ENCODE results near the gene PLCB4.

Gene PLCB4

DNA sequence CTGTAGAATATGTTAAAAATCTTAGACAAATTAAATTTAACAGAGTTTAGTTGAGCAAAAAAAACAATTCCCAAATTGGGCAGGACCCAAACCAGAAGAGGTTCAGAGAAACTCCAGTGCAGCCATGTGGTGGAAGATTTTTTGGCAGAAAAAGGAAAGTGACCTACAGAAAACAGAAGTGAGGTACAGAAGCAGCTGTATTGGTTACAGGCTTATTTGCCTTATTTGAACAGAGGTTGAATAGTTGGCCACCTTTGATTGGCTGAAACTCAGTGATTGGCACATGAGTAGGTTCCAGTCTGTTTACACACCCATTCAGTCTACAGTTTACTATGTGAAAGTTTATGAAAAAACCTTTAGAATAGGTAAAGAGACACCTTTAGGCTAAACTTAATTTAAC is 334.6 kb downstream of the PLCB4 start:
- DNase-seq (ENCODE audit: low read depth): no peak

DNA sequence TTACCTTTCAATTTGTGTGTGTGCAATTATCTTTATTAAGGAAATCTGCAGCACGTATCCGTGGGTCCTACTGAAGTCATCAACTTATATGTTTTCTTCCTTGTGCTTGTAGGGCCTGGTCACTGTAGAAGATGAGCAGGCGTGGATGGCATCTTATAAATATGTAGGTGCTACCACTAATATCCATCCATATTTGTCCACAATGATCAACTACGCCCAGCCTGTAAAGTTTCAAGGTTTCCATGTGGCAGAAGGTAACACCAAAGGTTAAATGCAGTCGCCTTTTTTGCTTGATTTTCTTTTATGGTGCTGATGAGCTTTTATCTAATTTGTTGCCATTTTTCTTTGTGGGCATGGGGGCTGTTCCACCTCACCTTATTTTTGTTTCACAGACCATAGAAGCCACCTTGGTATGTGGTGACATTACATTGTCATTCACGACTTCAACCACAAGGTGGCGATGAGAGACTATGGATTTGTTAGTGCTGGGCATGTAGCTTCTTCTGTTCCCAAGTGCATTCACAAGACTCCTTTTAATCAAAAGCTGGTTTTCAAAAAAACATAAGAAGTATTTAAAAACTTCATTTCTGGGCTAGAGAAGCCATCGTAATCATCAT is 339.0 kb downstream of the PLCB4 start:
- no peak for DNase-seq (ENCODE audit: low read depth)

DNA sequence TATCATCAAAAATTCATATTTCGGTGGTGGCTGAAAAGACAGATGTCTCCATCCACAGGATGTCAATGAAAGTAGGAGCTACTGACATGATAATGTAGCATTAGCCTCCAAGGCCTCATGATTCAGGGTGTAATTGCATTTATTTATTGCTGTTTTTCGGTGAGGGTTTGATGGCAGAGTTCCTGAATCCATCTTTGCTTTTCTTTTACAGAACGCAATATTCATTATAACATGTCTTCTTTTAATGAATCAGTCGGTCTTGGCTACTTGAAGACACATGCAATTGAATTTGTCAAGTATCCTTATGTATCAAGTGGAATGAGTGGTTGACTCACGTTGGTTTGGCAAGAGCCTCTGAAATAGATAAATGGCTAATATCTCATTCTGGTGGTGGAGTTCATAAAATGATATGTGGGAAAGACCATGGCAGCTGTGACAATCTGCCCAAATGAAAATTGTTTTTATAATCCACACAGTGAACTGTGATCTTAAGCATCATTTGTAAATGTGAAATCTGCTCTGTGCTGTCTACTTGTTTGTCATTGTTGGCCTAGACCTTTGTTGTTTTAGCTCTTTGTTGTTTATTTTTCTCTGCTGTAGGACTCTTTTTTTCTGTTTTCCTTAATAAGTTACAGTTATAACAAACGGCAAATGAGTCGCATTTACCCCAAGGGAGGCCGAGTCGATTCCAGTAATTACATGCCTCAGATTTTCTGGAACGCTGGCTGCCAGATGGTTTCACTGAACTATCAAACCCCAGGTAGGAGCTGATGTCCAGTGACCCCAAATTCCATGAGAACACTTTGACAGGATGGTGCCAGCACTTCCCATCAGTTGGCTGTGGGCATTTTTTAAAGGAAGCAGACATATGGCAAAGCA is 339.8 kb downstream of the PLCB4 start:
- DNase-seq (ENCODE audit: low read depth): no peak

DNA sequence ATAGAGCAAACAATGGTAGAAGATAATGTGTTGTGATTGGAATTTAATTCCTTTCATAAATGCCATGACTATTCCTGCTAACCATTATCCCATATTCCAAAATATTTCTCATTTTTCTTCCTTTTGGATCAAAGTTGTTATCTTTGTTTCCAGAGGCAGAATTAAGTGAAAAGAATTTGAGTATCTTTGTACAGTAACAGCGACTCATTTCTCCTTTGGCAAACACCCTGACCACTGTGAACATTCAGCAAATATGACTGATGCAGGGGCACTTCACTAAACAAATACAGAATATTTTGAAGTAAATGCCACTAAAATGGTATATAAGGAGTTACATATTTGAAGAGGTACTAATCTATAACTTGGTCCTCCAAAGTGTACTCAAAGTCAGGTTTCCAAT is 340.5 kb downstream of the PLCB4 start:
- no peak for DNase-seq (ENCODE audit: low read depth)

DNA sequence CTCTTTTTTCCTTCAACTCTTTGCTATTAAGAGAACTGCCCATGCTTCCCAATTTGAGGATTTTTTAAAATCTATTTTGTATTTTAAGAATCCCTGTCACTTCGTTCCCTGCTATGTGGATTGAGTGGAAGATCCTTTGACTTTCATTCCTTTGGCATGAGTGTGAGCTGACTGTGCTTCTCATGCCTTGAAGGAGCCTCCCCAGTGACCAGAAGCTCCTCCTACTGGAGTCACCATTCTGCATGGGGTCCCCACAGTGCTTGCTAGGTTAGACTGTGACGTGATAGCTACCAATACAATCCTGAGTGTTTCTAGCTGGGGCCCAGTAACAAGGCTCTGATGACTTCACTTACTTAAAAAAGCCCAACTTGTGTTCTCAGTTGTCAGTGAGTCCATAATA is 341.1 kb downstream of the PLCB4 start:
- DNase-seq (ENCODE audit: low read depth): no peak

DNA sequence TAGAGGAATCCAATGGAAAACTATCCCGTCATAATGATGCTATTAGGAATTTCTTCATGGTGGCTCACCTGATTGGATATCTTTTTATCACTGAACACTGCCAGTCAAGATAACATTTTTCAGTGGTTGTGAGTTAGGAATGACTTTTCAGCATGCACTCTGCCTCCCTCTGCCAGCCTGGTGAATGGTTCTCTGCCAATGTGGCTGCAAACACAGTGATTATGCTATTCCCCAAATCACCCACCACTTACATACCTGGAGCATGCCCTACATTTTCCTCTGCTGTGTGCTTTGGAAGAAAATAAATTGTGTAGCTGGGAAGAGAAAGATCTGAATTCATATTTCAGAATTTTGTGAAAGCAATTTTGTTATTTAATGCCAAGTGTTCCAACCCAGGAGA is 342.9 kb downstream of the PLCB4 start:
- DNase-seq (ENCODE audit: low read depth): no peak

DNA sequence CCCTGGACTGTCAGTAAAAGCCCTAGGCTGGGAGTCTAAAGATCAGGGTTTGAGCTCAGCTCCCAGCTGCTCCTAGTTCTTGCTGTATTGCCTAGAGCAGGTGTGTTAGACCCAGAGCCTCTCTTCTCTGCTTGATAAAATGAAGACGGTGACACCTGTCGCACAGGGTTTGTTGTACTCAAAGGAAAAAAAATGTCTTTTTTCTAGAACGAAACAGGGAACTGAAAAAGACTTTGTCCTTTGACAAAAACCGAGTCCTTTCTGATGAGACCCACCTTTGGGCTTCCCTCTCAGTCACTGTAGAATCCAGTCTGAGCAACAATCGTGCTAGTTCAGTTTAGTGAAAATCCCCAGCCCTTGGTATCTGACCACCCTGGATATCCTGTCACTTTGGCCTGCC is 343.4 kb downstream of the PLCB4 start:
- DNase-seq (ENCODE audit: low read depth): no peak

DNA sequence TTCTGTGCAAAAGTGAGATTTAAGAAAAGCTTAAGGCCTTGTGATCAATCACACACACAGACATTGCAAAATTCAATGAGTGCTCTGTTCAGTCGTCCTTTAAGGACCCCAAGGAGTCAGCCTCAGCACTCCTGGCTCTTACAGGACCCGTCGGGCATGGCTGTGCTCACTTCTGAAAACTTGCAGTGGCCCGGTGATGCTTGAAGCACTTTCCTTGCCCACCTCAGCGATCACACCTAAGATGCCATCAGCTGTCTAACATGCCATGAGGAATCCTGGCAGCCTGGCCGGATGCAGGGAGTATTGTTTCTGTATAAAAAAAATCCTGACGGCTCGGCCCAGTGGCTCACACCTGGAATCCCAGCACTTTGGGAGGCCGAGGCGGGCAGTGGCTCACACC is 344.1 kb downstream of the PLCB4 start:
- DNase-seq (ENCODE audit: low read depth): no peak

DNA sequence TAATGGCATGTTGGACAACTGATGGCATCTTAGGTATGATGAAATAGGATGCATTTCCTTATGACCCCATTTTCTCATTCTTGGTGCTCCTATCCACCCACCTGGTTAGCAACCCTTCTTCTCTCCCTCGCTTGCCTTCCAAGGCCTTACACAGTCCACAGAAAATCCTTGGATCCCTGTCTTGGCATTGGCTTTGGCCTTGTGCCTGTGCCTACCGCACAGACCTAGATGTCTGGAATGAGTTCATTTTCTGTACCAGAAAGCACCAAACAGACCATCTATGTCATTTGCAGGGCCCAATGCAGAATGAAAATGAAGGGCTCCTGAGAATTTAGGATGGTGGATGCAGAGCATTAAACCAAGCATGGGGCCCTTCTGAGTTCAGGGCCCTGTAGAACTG is 346.5 kb downstream of the PLCB4 start:
- no peak for DNase-seq (ENCODE audit: low read depth)

DNA sequence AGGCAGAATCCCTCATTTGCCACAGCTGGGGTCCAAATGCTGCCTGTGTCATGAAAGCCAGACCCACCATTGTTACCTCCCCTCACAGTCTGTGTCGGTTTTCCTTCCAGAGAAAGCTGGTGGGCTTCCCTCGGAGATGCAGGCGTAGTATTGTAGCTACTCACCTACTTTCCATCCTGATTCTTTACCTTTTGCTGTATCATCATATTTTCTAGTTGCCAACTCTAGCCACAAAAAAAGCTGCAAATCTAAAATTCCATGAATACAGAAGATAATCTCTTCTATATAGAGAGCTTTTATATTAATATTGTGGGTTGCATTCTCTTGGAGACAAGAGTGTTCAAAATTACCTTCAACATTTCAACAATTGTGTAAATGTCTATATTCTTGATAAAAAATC is 347.5 kb downstream of the PLCB4 start:
- DNase-seq (ENCODE audit: low read depth): no peak

DNA sequence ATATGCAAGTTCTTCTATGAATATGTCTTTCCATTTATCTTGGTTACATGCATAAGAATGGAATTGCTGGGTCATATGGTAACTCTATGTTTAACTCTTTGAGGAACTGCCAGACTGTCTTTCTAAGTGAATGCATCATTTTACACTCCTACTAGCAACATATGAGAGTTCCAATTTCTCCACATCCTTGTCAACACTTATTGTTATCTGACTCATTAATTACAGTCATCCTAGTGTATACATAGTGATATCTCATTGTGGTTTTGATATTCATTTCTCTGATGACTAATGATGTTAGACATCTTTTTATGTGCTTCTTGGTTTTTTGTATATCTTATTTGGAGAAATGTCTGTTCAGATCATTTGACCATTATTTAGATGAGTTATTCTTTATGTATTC is 348.8 kb downstream of the PLCB4 start:
- DNase-seq (ENCODE audit: low read depth): no peak

DNA sequence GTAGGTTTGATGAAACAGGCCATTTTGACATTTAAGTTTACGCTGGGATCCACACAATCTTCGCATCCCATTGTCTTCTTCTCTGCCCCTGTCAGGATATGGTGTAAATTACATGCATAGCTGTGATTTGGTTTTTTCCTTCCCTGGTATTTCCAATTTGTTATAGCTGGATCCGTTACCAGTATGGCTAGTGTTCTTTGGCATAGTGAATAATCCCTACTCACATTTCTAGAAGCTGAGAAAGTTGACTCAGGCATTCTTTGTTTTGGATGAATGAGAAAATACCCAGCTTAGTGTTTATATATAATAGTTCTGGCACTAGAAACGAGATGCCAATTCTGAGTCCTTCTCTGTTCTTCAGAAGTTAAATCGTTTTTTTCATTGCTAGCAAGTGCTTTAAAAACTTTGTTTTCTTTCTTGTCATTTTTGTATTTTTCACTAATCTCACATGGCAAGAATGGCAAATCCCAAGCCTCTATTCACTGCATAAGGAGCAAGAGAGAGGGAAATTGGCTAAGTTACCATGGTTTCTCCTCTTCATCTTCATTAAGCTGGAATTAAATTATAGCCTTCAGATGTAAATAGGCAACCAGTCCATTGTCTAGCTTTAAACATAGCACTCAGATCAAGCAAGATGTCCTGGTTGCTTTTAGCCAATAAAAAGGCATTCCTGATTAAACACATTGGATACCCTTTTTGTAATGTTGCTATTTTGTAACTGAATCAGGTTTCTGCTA is 353.6 kb downstream of the PLCB4 start:
- DNase-seq (ENCODE audit: low read depth): no peak

DNA sequence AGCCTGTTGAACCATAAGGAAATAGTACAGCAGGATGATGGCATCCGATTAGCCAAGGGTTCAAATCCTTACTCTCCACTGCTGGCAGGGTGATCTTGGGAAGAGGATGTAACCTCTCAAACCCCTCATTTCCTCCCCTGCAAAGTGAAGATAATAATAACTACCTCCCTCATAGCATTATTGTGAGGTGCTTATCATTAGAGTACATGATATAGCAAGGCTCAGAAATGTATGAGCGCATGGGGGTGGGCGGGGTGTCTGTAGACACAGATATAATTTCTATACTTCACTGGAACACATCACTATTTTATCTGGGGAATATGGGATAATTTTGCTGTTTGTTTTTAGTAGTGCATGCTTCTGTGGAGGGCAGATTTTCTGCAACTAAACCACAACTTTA is 355.7 kb downstream of the PLCB4 start:
- DNase-seq (ENCODE audit: low read depth): no peak

DNA sequence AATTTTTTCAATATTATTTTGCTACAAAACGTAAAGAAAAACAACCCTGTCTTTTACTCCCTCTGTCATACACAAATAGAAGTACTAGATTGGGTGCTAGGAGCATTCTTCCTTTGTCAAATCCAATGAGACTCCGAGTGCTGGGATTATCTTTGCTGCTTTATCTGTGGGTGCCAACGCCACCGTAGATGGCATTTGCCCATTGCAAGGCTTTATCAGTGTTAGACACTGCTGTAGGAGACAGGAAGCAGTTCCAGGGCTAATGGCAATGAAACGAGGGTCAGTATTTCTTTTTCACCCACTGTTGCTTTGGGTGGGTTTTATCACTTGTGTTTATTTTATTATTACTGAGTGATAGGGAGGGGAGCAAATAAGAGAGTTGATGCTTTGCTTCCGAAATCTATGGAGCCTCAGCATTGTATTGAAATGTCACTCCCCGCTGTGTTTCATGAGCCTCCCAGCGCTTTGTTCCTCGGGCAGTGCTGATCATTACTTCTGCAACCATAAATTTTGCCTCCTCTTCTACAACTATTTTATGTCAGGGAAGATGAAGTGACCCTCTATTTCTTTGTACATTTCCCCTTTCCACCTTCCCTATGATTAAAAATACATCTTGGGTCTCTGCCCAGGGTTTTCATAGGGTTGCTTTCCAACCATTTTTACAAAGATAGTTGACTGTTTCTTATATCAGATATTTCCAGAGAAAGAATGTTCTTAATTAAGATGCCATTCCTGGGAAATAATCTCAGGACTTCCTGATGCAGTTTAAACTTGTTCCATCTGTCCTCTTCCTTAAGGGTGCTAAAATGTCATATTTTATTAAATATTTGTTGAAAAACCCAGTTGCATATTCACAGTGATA is 358.8 kb downstream of the PLCB4 start:
- no peak for DNase-seq (ENCODE audit: low read depth)

DNA sequence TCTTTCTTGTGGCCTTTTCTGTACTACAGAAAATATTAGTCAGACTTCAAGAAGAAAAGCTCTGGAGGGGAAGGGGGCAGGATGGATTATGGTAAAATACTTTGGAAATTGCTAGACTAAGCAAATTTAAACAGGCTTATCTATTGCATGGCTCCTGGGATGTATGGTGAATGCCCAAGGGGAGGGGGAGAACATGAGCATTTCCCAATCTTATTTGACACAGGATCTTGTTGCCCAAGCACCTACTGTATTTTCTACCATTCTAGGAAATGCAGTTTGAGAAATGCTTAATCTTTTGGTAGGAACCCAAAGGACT is 359.4 kb downstream of the PLCB4 start:
- no peak for DNase-seq (ENCODE audit: low read depth)

DNA sequence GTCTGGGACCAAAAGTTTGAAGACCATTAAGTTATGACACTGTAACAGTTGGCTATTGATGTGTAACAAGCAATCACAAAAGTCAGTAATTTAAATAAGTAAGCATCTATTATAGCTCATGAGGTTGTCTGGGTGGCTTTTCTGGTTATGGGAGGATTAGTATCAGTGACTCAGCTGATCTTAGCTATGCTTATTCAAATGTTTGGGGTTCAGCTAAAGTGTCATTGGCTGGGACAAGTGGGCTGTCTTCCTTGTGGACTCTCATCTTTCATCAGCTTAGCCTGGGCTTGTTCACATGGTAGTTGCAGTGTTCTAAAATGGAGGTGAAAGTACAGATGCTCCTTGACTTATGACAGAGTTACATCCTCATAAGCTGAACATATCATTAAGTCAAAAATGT is 370.9 kb downstream of the PLCB4 start:
- no peak for DNase-seq (ENCODE audit: low read depth)

DNA sequence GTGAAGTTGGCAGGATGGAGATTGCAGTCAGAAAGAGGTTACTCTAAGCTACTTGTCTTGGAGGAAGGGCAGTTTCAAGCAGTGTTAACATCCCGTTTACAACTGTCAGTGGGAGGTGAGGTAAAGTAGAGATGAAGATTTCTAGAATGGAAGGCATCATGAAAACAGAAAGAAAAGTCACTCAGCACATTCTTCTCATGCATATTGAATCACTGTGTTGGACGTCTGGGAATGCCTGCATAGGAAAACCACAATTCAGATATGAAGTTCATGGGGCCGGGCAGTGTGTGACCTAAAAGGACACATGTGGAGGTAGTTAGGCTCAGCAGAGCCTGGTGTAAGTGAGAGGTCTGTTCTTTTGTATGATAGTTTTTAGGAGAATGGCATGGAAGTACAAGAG is 372.0 kb downstream of the PLCB4 start:
- no peak for DNase-seq (ENCODE audit: low read depth)

DNA sequence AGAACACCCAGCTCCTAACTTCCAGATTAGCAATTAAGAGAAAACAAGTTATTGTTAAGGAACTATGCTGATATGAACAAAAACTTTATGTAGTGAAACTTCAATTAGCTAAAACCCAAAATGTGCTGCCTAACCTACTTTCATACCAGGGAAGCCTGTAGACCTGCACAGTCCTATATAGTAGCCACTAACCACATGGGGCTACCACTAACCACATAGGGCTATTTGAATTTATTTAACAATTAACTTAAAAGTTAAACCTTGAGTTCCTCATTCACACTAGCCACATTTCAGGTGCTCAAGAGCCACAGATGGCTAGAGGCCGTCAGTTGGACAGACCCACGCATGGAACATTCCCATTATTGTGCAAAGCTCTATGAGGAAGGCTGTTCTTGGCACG is 373.1 kb downstream of the PLCB4 start:
- no peak for DNase-seq (ENCODE audit: low read depth)

DNA sequence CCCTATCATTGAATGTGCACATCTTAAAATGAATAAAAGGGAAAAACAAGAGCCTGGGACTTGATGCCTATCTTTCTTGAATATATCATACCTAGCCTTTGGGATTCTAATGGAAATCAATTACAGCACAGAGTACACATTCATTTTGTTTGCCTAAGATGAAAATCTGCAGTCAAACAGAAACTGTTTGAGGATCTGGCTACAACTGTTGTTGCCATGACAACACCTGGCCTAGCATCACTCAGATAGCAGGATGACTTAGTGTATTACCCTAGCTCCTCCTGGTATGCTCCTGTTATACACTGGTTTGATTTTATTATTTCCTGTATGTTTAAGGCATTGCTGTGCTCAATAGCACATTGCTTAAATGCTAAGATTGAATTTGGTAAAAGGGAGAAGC is 374.0 kb downstream of the PLCB4 start:
- no peak for DNase-seq (ENCODE audit: low read depth)

DNA sequence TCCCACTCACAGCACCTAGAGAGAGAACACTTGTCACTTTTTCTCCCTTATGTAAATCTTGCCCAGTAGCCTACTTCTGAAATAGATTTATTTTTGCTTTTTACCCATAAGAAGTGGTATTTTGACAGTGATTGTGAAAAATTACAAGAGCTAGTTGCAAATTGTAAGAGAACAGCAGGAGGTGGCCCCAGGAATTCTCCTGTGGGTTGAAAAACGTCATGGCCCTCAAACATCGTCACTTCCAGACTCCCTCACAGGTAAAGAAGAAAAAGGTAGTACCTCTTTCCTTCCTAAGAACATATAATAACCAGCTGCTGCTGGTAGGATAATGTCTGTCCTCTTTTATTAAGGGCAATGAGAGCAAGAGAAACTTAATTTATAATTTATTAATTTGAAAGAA is 376.0 kb downstream of the PLCB4 start:
- no peak for DNase-seq (ENCODE audit: low read depth)

DNA sequence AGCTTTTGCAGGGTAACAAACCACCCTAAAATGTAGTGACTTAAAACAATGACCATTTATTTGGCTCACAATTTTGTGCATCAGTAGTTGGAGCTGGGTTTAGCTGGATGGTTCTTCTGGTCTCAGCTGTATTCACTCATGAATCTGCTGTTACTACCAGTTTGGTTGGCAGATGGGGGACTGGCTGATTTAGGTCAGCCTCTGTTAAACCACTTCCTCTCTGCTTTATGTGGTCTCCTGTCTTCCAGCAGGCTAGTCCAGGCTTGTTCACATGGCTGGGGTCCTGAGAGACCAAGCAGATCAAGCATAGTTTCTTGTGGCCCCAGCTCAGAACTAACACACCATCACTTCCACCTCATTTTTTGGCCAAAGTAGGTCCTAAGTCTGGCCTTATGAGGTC is 378.3 kb downstream of the PLCB4 start:
- DNase-seq (ENCODE audit: low read depth): no peak

DNA sequence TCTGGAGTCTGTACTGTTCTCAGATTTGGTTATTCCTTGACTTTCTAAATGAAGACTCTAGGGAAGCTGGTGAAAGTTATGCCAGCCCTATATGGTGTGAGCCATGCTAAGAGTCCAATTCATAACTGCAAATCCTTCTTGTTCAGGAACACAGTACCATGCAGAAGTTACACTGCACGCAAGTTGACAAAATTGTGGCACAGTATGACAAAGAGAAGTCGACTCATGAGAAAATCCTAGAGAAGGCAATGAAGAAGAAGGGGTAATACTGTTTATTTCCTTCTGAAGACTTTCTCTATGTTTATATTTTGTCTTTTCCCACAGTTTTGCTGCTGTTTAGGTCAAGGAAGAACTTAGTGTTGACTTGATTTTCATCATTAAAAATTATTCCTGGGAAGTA is 384.3 kb downstream of the PLCB4 start:
- DNase-seq (ENCODE audit: low read depth): no peak
